GM10266 (cell line): ENCODE measurements around the gene NELL1.

Experiments used
- DNase-seq: peaks from one replicate; pipeline ENCODE4 v3.0.0; 2012; ENCODE audit errors: extremely low spot score
- CTCF ChIP-seq: IDR thresholded peaks from 2 replicates; pipeline ENCODE4 v1.5.1; 2012; ENCODE audit warnings: mild to moderate bottlenecking, low read depth; ENCODE audit not compliant: control insufficient read depth, insufficient read depth; ENCODE audit errors: missing control alignments

NELL1 gene

DNA sequence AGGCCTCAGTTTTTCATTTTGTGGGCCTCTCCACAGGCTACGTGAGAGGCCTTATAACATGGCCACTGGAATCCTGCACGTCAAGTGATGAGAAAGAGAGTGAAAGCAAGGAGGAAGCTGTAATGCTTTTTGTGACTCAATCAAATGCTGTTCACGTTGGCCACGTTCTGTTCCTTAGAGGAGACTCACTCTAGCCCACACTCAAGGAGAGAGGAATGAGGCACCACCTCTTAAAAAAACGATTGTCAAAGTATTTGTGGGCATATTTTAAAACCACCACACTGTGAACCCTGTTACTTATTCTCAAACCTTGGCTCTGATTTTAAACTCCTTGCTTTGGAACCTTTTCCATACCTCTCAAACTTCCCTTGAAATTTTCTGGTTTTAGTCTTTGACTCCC, 705.0 kb downstream of the NELL1 start:
- no peak for TF ChIP-seq CTCF

GRCh38 chr11:21385669-21386440, 716.5 kb downstream of the NELL1 start:
- no peak for TF ChIP-seq CTCF
- DNase-seq: no peak

More for the DNA sequence above, 705.0 kb downstream of the NELL1 start:
- DNase-seq: no peak

DNA sequence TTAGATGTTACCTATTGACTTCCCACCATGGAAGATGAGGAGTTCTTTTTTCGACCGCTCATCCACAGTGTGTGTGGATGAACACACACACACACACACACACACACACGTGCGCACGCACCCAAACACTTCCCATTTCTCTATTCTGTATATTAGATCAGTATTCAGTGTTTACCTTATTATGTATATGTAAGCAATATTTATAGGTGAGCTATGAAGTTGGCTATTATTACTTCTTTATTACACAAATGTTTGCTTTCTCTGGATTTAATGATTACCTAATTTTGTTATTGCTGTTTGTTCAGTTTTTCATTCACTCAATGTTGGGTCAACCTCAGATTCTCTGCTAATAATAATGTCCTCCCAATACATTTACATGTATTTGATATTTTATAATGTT, 721.0 kb downstream of the NELL1 start:
- TF ChIP-seq CTCF: no peak
- DNase-seq: no peak

DNA sequence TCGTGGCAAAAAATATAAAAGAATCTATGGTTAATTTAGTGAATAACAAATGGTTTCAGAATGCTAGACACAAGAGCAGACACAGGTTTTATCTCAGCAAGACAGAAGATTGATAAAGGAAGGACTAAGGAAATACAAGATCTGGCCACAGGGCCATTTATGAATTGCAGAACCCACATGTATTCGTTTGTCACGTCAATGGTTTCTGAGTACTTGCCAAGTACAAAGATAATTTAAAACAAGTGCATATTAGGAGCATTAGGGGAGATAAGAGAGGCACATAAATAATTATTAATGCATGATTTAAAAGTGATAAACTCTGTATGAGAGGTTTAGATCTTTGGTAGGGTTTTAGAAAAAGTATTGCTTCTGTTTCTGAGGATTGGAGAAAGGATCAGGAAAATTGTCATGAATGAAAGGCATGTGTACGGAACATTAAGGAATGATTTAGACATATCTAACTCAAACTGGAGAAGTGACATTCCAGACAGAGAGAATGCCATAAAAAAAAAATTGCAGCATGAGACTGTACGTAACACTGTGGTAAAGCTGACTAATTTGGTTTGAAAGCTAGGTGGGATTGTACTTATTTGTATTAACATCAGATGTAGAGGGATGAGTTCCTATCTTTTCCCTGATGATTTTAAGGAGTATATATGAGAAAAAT, 727.1 kb downstream of the NELL1 start:
- TF ChIP-seq CTCF: no peak
- DNase-seq: no peak

GRCh38 chr11:21398195-21398594, 728.8 kb downstream of the NELL1 start:
- DNase-seq: no peak
- no peak for TF ChIP-seq CTCF

DNA sequence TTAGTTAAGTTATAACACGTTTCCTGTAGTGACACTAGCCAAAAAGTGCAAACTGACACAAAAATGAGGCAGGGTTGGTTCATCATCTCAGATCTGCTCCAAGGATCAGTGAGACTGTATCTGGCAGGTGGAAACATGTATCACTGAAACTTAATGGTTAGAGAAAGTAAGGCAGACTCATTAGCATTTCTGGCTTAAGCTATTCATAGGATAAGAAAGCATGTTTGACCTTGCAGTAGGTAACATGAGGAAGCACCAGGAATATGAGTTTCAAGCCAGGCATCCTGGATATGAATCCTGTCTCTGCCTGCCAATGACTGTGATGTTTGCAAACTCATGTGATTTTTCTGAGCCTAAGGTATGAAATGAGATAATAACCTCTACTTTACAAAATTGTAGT, 732.1 kb downstream of the NELL1 start:
- no peak for TF ChIP-seq CTCF
- DNase-seq: no peak

DNA sequence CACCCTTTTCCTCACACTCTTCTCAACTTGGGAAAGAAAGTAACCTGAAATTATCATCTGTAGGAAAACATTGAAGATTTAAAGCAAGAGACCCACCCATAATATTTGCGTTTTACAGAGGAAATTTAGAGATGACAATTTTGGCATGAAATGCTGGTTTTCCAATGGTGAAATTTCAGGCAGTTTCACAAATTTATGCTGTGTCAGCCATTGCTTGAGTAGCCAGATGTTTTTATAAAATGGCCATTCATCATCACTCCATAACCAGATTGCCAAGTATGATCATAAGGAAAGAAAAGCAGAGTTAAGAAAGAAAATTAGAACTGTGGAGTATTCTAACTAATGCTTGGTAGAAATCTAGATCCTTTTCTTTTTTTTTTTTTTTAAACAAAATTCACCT, 732.9 kb downstream of the NELL1 start:
- no peak for TF ChIP-seq CTCF
- DNase-seq: no peak
